Measurements from ENCODE around the gene COL13A1.

Gene COL13A1

GRCh38 chr10:69913606-69914382, 112.1 kb downstream of the COL13A1 start:
- TF ChIP-seq CTCF (IDR thresholded peaks at IDR 0.05) = no peak
- Histone ChIP-seq H3K4me3 (no peak overlapping the region), H3K27ac (no peak overlapping the region)
- no peak for DNase-seq (ENCODE audit: low spot score)

- no peak for DNase-seq (ENCODE audit: low spot score)
- no peak overlapping the region for H3K4me3 ChIP-seq
- TF ChIP-seq CTCF (IDR thresholded peaks at IDR 0.05) = peak; percentile 89
Measured at GRCh38 chr10:69914398-69915214, 112.9 kb downstream of the COL13A1 start.

GRCh38 chr10:69915215-69915560, 113.5 kb downstream of the COL13A1 start:
- TF ChIP-seq CTCF (IDR thresholded peaks at IDR 0.05) = no peak
- H3K4me3 ChIP-seq = no peak overlapping the region
- no peak for DNase-seq (ENCODE audit: low spot score)
- H3K27ac ChIP-seq = no peak overlapping the region

More at GRCh38 chr10:69914398-69915214, 112.9 kb downstream of the COL13A1 start:
- H3K27ac ChIP-seq = no peak overlapping the region

- Histone ChIP-seq H3K27ac (no peak overlapping the region), H3K4me3 (no peak overlapping the region)
- no peak for DNase-seq (ENCODE audit: low spot score)
- no peak for TF ChIP-seq CTCF (IDR thresholded peaks at IDR 0.05)
Measured at GRCh38 chr10:69916118-69916517, 114.4 kb downstream of the COL13A1 start.

GRCh38 chr10:69918036-69918435, 116.3 kb downstream of the COL13A1 start:
- Histone ChIP-seq H3K27ac (no peak overlapping the region), H3K4me3 (no peak overlapping the region)
- DNase-seq (ENCODE audit: low spot score) = no peak
- TF ChIP-seq CTCF (IDR thresholded peaks at IDR 0.05) = no peak

GRCh38 chr10:69919250-69919649, 117.5 kb downstream of the COL13A1 start:
- DNase-seq (ENCODE audit: low spot score) = no peak
- no peak for TF ChIP-seq CTCF (IDR thresholded peaks at IDR 0.05)
- Histone ChIP-seq H3K27ac (no peak overlapping the region), H3K4me3 (no peak overlapping the region)
